Thoracic aorta (tissue), 2 donors: ENCODE results near the gene DSCAM. TPM values are rescaled to one million over a fixed set of nuclear protein-coding genes. Genes with fewer than 3 reads are reported as not detected.

ENCODE experiments used
- ATAC-seq: fragments of 150-250 bp; one replicate; pipeline ENCODE4 v1.8.0; 2017; ENCODE audit warnings: low read depth; ENCODE audit not compliant: insufficient number of reproducible peaks, low FRiP score
- DNase-seq: peaks from one replicate; pipeline ENCODE4 v3.0.0-alpha.2; 2020; ENCODE audit warnings: low spot score
- H3K27ac ChIP-seq, 2 donors: fragments of 200-600 bp; sonication (generic); 1 replicate in 1 of 2; 2 replicates in 1 of 2; pipeline ENCODE4 v1.5.1; 2016; ENCODE audit warnings: mild to moderate bottlenecking in 2 of 2, moderate library complexity in 2 of 2
- H3K27me3 ChIP-seq: fragments of 200-600 bp; sonication (generic); replicated peaks from 2 replicates; pipeline ENCODE4 v1.6.0; 2016; ENCODE audit warnings: mild to moderate bottlenecking; ENCODE audit not compliant: insufficient read depth
- H3K36me3 ChIP-seq: fragments of 200-600 bp; sonication (generic); one replicate; pipeline ENCODE4 v1.5.1; 2016
- H3K4me1 ChIP-seq, 2 donors: fragments of 200-600 bp; sonication (generic); 1 replicate in 1 of 2; 2 replicates in 1 of 2; pipeline versions ENCODE4 v1.5.1 to v1.6.0; 2016; ENCODE audit warnings: low read depth in 2 of 2, mild to moderate bottlenecking in 1 of 2; ENCODE audit not compliant: control insufficient read depth in 1 of 2
- H3K4me3 ChIP-seq: fragments of 200-600 bp; sonication (generic); 2 replicates; pipeline ENCODE4 v1.5.1; 2016; ENCODE audit warnings: mild to moderate bottlenecking
- H3K9me3 ChIP-seq: fragments of 200-600 bp; sonication (generic); 2 replicates; pipeline ENCODE4 v1.5.1; 2016
- total RNA-seq, 2 donors: library from RNA; depleted of rRNA; stranded (reverse); fragments of >200 nt; gene quantifications; one replicate each; pipeline versions ENCODE4 v1.1.0 to v1.2.3, GENCODE V29; 2016
- TF ChIP-seq, protein P1 (sequence below): fragments of 200-600 bp; sonication (generic); IDR thresholded peaks from one replicate; pipeline ENCODE4 v1.5.1; 2019; ENCODE audit warnings: antibody characterized with exemption

The DSCAM gene
- total RNA-seq, 2 donors from 2014 or later: not detected

DNA sequence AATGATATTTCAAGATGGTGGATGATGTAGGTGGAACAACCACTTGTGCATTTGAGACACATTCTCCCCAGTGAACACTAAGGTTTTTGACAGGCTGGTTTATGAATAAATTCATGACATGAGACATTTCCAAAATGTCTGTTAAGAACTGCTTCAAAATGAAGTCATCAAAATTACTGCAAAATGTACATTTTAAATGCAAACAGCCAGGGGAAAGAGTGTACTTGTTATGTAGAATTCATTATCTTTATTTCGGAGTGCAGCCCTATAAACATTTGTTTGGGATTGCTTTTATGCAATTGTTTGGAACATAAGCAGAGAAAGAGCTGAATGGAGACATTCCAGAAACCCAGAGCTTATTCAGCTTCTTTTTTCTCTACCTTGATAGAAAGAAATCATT is 49.5 kb downstream of the DSCAM start:
- no peaks in the 10 kb centered on the region for H3K27me3 ChIP-seq
- H3K4me3 ChIP-seq: no peak overlapping the region
- H3K36me3 ChIP-seq: no peaks in the 10 kb centered on the region
- no peak for ATAC-seq
- DNase-seq: no peak
- H3K9me3 ChIP-seq: peaks cover 11% of the 10 kb centered on the region
- H3K4me1 ChIP-seq: no peaks in the 10 kb centered on the region
- H3K27ac ChIP-seq: no peak overlapping the region
- TF ChIP-seq, protein P1, sequence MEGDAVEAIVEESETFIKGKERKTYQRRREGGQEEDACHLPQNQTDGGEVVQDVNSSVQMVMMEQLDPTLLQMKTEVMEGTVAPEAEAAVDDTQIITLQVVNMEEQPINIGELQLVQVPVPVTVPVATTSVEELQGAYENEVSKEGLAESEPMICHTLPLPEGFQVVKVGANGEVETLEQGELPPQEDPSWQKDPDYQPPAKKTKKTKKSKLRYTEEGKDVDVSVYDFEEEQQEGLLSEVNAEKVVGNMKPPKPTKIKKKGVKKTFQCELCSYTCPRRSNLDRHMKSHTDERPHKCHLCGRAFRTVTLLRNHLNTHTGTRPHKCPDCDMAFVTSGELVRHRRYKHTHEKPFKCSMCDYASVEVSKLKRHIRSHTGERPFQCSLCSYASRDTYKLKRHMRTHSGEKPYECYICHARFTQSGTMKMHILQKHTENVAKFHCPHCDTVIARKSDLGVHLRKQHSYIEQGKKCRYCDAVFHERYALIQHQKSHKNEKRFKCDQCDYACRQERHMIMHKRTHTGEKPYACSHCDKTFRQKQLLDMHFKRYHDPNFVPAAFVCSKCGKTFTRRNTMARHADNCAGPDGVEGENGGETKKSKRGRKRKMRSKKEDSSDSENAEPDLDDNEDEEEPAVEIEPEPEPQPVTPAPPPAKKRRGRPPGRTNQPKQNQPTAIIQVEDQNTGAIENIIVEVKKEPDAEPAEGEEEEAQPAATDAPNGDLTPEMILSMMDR: no peak

DNA sequence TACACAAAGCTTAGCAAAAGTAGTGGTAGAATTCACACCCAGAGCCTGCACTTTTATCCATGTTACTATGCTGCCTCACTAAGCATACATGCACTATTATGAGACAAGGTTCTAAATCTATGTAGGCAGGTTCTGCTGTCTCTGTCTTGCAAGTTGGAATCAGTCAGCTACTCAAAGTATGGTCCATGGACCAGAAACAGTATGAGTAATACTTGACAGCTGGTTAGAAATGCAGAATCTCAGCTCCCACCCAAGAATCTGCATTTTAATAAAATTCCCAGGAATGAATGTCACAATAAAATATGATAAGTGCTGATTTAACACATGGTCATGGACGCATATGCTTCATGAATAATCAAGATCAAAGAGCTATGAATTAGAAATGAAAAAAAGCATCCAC is 50.5 kb downstream of the DSCAM start:
- H3K27me3 ChIP-seq: no peaks in the 10 kb centered on the region
- no peak for ATAC-seq
- DNase-seq: no peak
- no peaks in the 10 kb centered on the region for H3K36me3 ChIP-seq
- peaks cover 11% of the 10 kb centered on the region for H3K9me3 ChIP-seq
- no peak overlapping the region for H3K27ac ChIP-seq
- no peaks in the 10 kb centered on the region for H3K4me1 ChIP-seq
- TF ChIP-seq, protein P1: no peak
- no peak overlapping the region for H3K4me3 ChIP-seq

DNA sequence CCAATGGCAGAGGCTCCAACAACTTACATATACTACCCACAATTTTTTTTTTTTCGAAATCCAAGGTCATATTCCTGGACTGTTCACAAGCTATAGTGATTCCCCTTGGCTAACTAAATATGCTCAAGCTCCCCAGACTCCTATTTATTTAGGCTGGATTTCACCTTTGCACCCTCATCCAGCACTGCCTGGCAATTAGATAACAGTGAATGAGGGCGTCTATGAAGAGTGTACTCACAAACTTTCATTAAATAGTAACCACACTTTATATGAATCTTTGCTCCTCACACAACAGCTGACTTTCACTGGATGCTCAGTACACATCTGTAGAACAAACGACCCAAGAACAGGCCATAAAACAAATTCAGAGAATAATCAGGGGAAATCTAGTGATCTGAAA is 51.6 kb downstream of the DSCAM start:
- H3K9me3 ChIP-seq: peaks cover 8% of the 10 kb centered on the region
- H3K36me3 ChIP-seq: no peaks in the 10 kb centered on the region
- no peak for DNase-seq
- H3K27me3 ChIP-seq: no peaks in the 10 kb centered on the region
- ATAC-seq: no peak
- H3K4me1 ChIP-seq: no peaks in the 10 kb centered on the region
- no peak overlapping the region for H3K27ac ChIP-seq
- TF ChIP-seq, protein P1: no peak
- no peak overlapping the region for H3K4me3 ChIP-seq

DNA sequence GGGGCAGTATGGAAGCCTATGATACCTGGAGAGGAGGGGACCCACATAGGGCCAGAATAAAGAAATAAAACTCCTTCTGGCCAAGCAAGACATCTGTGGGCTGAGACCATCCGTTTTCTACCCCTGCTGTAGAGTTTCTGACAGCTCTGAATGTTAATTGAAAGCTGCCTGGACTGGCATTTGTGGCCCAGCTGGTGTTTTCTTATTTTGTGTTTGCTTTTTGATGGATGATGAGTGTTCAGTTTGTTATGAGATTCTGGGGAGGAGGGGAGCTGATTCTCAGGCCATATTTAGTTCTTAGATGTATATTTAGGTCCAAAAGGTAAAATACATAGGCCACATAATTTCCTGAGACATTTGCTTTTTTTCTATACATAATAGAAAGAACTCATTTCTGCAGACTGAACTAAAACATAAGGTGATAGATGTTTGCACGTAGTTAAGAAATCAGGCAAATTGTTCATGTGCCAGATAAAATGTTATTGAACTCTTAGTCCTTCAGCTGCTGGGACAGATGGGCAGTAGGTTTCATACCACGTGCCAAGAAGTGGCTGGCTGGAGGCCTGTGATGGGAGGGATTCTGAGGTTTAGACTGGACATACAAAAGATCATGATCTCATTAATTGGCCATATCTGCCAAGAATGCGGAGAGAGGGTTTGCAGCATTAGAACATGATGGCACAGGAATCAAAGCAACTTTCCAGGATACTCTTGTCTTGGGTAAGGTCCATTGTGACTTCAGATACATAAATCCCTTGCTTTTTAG is 54.1 kb downstream of the DSCAM start:
- no peaks in the 10 kb centered on the region for H3K4me1 ChIP-seq
- TF ChIP-seq, protein P1: no peak
- DNase-seq (no peak), ATAC-seq (no peak)
- no peak overlapping the region for H3K27ac ChIP-seq
- H3K36me3 ChIP-seq: no peaks in the 10 kb centered on the region
- no peaks in the 10 kb centered on the region for H3K27me3 ChIP-seq
- no peak overlapping the region for H3K4me3 ChIP-seq
- H3K9me3 ChIP-seq: no peaks in the 10 kb centered on the region

DNA sequence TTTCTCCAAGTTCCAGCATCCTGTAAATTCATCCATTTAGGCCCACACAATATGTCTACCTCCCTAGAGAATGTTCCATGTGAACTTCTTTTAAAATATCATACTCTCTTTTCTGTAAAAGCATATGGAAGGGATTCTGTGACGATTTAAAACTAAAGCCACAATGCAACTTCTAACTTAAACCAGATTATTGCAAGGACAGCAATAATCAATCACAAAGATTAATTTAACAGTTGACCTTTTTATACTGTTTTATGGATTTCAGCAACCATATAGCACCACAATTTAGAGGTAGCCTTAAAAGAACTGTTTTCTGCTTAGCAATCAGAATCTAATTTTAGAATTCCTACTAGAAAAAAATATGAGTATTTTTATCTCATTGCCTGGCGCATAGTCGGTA is 58.3 kb downstream of the DSCAM start:
- H3K9me3 ChIP-seq: no peaks in the 10 kb centered on the region
- DNase-seq: no peak
- ATAC-seq: no peak
- TF ChIP-seq, protein P1: no peak
- H3K4me1 ChIP-seq: no peaks in the 10 kb centered on the region
- no peaks in the 10 kb centered on the region for H3K27me3 ChIP-seq
- H3K27ac ChIP-seq: no peak overlapping the region
- H3K4me3 ChIP-seq: no peak overlapping the region
- H3K36me3 ChIP-seq: no peaks in the 10 kb centered on the region
